ENCODE results near the gene FCER1A.
"Not testable (repeated sequence)": the region's sequence is repeated elsewhere in the genome, so short reads cannot be mapped to it uniquely, and the experiment has no call there.

Gene FCER1A

GRCh38 chr1:159302095-159302494 lies at the start of gene FCER1A:
Gene FCER1A (plus strand): TSS chr1:159302336. CDS start chr1:159302365, 29 bp downstream.
- ATAC-seq (no peak), DNase-seq (no peak)

GRCh38 chr1:159261311-159261710 lies 40.8 kb upstream of the FCER1A start:
- no peak for DNase-seq
- ATAC-seq: no peak

GRCh38 chr1:159261721-159262494 lies 40.2 kb upstream of the FCER1A start:
- no peak for DNase-seq

GRCh38 chr1:159266832-159267231 lies 35.3 kb upstream of the FCER1A start:
- DNase-seq: no peak
- ATAC-seq: no peak

More at GRCh38 chr1:159261721-159262494, 40.2 kb upstream of the FCER1A start:
- no peak for ATAC-seq

GRCh38 chr1:159274631-159275030 lies 27.5 kb upstream of the FCER1A start:
- DNase-seq (no peak), ATAC-seq (no peak)

- no peak for DNase-seq
- ATAC-seq: no peak
Observed at GRCh38 chr1:159275891-159276290, 26.2 kb upstream of the FCER1A start.

- ATAC-seq (no peak), DNase-seq (no peak)
Observed at GRCh38 chr1:159279773-159280172, 22.4 kb upstream of the FCER1A start.

GRCh38 chr1:159282118-159282517 lies 20.0 kb upstream of the FCER1A start:
- DNase-seq (no peak), ATAC-seq (no peak)

GRCh38 chr1:159289060-159289459 lies 13.1 kb upstream of the FCER1A start:
- no peak for DNase-seq
- ATAC-seq: no peak

GRCh38 chr1:159291424-159291823 lies 10.7 kb upstream of the FCER1A start:
- ATAC-seq (no peak), DNase-seq (no peak)

- ATAC-seq: no peak
- no peak for DNase-seq
Observed at GRCh38 chr1:159296706-159297375, 5.3 kb upstream of the FCER1A start.

GRCh38 chr1:159300146-159300545 lies 2.0 kb upstream of the FCER1A start:
- DNase-seq (no peak), ATAC-seq (no peak)

- ATAC-seq: no peak
- no peak for DNase-seq
Observed at GRCh38 chr1:159307346-159308020, 5.3 kb downstream of the FCER1A start.

GRCh38 chr1:159311679-159312078 lies 9.5 kb downstream of the FCER1A start:
- ATAC-seq (no peak), DNase-seq (no peak)

- ATAC-seq (no peak), DNase-seq (no peak)
Observed at GRCh38 chr1:159315381-159315780, 13.2 kb downstream of the FCER1A start.

GRCh38 chr1:159318784-159319551 lies 16.8 kb downstream of the FCER1A start:
- no peak for ATAC-seq
- no peak for DNase-seq

GRCh38 chr1:159334797-159335196 lies 32.7 kb downstream of the FCER1A start:
- DNase-seq: no peak

GRCh38 chr1:159338018-159338417 lies 35.9 kb downstream of the FCER1A start:
- ATAC-seq (no peak), DNase-seq (no peak)

More at GRCh38 chr1:159334797-159335196, 32.7 kb downstream of the FCER1A start:
- no peak for ATAC-seq

- no peak for DNase-seq
- ATAC-seq: no peak
Observed at GRCh38 chr1:159339536-159339935, 37.4 kb downstream of the FCER1A start.

- DNase-seq: no peak
- ATAC-seq: no peak
Observed at GRCh38 chr1:159341736-159342135, 39.6 kb downstream of the FCER1A start.

- no peak for DNase-seq
- no peak for ATAC-seq
Observed at GRCh38 chr1:159342761-159343425, 40.8 kb downstream of the FCER1A start.

- not testable (repeated sequence) for DNase-seq, ATAC-seq
Observed at GRCh38 chr1:159349374-159349773, 47.2 kb downstream of the FCER1A start.
